ENCODE measurements around the gene OPN5.

Gene OPN5

DNA sequence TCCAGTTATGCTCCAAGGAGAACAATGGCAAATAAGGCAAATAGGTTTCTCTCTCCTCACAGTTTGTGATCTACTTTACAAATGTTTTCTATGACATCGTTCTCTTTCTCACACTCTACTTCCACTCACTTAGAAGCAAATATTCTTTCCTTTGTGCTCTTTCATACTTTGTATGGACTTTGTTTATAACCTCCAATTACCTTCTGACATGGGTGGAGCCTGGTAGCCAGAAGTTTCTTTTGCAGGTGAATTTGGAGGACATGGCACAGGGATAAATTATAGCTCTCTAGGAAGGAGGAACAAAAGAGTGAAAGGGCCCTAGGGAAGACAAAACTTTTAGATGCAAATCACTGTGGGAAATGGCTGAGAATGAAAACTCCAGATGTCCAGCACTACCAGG, 69.3 kb downstream of the OPN5 start:
- intact Hi-C loops (cut with DNase I), result no loop called here
- DNase-seq, result no peak

DNA sequence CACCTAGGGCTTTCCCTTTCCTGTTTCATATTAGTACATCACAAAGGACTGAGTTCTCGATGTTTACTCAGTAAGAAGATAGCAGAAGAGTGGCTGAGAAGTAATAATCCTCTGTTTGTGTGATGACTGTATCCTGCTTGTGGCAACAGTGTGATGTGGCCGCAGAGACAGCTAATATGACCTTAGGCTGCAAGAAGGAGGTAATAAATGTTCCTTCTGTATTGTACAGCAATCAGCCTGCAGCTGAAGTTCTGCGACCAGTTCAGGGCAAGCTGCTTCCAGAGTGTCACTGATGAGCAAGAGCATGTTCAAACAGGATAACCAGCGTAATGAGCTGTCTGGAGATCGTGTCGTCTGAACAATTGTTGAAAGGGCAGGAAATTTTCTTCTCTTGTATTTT, 70.9 kb downstream of the OPN5 start:
- intact Hi-C loops (cut with DNase I), result no loop called here
- DNase-seq, result no peak

DNA sequence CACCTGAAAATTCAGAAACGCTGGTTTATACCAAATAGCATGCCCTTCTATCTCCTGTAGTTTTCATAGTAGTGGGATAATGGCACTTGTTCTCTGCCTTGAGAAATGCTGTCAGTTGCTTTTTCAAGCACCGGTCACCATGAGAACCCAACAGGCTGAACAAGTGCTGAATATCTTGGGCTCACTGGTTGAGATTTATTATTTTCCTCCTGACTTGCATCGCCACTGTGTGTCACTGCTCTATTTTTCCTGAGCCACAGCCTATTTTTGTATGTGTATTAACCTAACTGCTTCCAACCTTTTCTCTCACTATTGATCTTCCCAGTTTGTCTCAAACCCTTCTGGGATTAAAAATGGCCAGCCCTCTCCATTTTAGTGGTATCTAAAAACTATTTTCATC, 71.9 kb downstream of the OPN5 start:
- no peak for DNase-seq
- intact Hi-C loops (cut with DNase I), result no loop called here

DNA sequence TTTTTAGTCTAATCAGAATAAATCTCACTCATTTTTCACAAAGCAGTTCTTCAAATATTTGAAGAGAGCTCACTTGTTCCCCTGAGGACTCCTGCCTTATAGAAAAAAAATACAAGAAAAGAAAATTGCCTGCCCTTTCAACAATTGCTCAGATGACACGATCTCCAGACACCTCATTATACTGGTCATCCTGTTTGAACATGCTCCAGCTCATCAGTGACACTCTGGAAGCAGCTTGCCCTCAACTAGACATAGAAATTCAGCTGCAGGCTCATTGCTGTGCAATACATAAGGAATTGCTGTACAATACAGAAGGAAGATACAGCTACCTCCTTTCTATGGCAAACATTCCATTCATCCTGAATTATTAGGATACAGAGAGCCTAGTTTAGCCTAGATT, 73.1 kb downstream of the OPN5 start:
- intact Hi-C loops (cut with DNase I), result no loop called here
- DNase-seq, result no peak

DNA sequence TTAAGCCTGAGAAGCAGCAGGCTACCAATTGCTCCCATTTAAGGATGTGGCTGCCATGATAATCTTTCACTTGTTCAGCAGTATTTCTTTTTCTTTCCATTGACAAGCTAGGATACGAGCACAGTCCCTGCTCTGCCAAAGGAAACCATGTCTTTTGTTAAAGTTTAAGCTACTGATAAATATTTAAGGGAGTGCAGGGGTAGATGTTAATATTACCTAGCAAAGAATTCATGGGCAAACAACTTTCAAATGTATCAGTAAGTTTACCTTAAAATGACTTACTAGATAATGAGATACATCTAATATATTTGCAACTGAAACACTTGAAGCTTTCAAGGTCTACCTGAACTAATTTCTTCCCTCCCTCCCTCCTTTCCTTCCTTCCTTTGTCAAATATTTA, 77.3 kb downstream of the OPN5 start:
- intact Hi-C loops (cut with DNase I), result no loop called here
- no peak for DNase-seq

DNA sequence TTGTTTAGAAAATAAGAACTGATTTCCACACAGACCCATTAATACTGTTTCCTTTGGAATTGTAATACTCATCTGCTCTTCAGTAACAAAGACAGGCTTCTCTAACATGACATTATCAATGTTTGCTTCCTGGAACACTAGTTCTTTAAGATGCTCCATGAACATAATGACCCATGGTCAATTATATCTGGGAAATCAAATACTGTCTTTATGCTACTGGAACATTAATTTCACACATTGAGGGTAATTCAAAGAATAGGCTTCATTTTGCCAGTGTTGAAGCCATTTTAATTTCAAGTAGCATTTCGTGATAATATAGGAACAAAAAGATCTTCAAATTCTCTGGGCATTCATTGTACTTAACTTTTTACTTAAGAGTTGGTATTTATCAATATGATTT, 80.9 kb downstream of the OPN5 start:
- intact Hi-C loops (cut with DNase I), result no loop called here
- DNase-seq, result no peak

DNA sequence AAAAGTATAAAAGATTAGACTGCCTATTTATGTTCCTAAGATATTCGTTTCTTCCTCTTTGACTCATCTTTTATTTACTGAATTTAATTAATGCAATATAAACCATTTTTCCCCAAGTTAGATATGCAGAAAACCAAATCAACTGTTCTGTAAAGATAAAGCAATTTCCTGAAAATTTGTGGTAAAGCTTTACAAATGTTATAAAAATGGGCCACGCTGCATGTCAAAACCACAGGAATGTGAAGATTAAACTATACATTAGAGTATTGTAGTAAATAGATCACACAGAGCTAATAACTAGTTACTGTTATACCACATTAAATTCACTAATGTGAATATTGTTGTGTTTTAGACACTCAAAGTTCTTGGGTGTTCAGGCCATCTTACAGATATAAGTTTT, 83.4 kb downstream of the OPN5 start:
- intact Hi-C loops (cut with DNase I), result no loop called here
- DNase-seq, result no peak

DNA sequence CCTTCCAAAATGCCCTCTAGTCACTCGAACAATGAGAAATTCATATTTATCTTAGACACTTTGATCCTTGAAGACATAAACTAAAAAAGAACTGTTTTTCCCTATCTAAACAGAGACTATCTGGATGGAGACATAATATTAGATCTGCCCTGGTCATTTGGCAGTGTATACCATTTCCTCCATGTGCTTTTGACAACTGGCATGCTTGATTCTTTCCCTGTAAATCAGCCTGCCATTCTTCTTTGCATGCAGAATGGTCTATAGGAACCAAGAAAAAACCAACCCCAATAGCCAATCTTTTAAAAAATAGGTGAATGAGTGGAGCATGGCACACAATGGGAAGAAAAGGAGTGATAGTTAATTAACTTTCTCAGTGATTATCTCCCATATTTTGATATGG, 93.8 kb downstream of the OPN5 start:
- intact Hi-C loops (cut with DNase I), result no loop called here
- no peak for DNase-seq

Data from posterior cingulate gyrus (tissue), 11 donors.